HG03432 (cell line): Measurements from ENCODE around the gene DNAL4.

Experiments used
- ATAC-seq: cut with Tn5 transposase; IDR thresholded peaks from one replicate; pipeline ENCODE4 v1.9.1; 2021; ENCODE audit warnings: mild to moderate bottlenecking, moderate library complexity; ENCODE audit not compliant: unreplicated experiment

Gene DNAL4

DNA sequence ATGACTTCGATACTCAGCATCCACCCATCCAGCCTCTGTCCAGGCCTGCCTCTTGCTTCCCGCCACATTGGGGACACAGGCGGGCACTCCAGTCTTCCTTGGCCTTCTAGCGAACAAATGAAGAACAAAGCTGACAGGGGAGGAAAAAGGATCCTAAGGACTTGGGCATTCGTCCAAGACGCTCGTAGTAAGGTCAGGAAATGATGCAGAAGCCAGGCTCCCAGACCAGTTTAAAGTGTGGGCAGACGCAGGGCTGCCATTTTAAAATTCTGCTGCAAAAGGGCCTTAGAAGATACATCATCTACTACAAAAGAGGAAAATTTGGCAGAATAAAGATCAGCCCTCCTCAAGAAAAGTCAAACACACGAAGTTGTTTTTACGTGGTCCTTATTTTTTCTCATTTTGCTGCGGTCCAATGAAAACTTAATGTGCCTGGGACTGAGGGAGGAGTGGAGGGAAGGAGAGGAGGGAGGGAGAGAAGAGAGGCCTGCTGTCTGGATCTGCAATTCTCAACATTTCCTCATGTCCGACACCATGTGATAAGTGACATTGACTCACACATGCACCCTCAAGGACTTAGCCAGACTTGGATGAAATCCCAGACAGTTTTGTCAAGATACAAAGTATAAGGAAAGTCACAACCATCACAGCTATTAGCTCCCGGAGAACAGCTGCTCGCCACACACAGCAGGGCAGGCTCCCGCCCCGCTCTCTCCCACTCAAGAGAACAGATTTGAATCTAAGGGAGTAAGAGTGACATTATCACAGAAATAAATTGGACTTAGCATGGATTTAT, 5.7 kb downstream of the DNAL4 start:
- ATAC-seq = no peak

GRCh38 chr22:38786631-38787030, 7.3 kb downstream of the DNAL4 start:
- no peak for ATAC-seq

GRCh38 chr22:38784856-38785255, 9.1 kb downstream of the DNAL4 start:
- no peak for ATAC-seq

DNA sequence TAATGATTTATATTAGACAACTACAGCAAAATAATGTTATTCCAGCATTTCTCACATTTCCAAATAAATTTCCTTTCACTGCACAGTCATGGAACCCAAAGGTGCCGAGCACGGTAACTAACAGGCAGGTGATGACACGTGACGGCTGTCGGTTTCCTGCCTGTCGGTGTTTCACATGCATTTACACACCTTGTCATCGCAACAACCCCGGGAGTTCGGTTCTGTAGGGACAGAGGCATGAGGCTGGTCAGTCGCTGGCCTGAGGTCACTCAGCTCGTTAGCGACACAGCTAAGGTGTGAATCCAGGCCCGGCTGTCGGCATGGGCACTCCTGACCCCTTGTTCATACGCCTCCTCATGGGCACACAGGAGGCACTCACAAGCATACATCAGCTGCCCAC, 9.9 kb downstream of the DNAL4 start:
- ATAC-seq = no peak

GRCh38 chr22:38783095-38783615, 10.8 kb downstream of the DNAL4 start:
- no peak for ATAC-seq

DNA sequence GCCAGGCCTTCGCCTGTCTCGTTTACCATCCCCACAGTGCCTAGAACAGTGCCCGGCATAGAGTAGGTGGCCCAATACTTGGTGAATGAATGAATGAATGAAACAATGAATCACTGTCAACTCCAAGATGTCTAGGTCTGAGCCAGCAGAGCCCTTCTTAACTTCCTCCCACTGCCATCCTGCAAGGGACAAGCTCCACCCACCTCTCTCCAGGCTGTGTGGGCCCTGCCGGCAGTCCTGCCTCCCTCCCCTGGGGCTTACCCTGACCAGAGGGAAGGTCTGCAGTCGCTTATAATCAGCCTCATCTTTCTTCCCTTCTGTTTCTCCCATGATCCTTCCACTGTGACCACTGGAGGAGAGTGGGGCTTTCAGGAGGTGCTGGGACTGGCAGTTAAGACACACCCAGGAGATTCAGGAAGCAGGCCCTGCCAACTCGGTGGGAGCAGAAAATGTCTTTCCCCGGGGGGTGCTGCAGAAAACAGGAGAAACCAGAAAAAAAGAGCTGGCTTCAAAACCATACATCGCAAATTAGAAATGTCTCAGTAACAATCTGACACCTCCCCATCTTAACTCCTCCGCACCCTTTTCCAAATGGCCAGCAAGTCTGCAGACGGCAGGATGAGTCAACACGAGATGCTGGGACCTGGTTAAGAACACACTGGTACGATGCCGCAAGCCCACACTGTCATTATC, 11.4 kb downstream of the DNAL4 start:
- no peak for ATAC-seq

DNA sequence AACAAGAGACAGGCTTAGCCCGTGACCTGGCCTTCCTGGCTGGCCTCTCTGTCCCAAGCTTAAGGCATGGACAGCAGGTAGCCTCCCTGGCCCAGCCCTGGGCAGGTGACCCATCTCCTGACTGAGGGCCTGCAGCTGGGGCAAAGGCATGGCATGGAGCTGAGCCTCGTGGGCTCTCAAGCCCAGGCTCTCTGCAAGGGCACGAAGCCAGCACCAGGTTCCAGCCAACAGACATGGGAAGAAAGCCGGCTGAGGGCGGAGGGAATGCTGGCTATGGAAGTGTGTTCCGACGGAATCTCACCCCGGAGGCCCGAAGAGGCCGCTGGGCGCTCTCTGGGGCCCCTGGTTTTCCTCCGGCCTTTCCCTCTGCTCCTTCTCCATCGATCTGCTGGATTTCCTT, 12.9 kb downstream of the DNAL4 start:
- no peak for ATAC-seq

DNA sequence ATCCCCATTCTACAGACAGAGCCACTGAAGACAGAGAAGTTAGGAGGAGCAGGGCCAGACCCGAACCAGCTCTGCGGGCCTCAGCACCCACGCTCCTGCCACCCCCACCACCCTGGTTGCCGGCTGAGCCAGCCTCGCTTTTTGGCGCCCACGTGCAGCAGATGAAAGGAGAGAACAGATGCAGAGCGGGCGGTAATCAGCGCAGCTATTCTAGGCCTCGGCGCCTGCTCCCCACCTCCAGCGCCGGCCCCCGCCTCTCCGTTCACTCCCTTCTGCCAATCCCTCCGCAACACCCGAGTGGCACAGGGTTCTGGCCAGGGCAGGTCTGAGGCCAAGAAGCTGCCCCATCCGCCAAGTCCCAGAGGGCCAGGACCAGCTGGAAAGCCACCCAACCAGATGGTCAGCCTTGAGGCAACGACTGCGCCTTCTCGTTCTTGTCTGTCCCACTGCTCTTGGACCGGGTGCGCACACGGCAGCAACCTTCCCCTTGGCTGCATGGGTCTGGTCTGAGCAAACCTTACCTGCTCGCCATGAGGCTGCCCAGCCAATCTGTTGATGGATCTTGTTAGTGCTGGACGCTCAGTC, 16.8 kb downstream of the DNAL4 start:
- no peak for ATAC-seq

GRCh38 chr22:38776086-38776485, 17.9 kb downstream of the DNAL4 start:
- no peak for ATAC-seq

- ATAC-seq = no peak
Measured at GRCh38 chr22:38775656-38776055, 18.3 kb downstream of the DNAL4 start.

- ATAC-seq = no peak
Measured at GRCh38 chr22:38774496-38775166, 19.3 kb downstream of the DNAL4 start.

DNA sequence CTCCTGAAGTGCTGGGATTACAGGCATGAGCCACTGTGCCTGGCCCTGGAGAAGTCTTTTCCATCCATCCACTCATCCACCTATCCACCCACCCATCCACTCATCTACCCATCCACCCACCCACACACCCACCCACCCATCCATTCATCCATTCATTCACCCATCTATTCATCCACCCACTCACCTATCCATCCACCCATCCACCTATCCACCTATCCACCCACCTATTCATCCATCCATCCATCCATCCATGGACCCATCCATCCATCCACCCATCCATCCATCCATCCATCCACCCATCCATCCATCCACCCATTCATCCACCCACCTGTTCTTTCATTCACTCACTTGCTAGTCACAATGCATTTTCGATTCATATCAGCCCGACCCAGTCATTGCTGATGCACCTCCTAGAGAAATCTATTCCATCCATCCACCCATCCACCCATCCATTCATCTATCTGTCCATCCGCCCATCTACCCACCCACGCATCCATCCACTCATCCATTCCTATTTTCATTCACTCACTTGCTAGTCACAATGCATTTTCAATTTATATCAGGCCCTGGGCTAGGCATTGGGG, 20.5 kb downstream of the DNAL4 start:
- no peak for ATAC-seq

GRCh38 chr22:38772623-38772873, 21.4 kb downstream of the DNAL4 start:
- no peak for ATAC-seq

- no peak for ATAC-seq
Measured at GRCh38 chr22:38770257-38770949, 23.5 kb downstream of the DNAL4 start.

DNA sequence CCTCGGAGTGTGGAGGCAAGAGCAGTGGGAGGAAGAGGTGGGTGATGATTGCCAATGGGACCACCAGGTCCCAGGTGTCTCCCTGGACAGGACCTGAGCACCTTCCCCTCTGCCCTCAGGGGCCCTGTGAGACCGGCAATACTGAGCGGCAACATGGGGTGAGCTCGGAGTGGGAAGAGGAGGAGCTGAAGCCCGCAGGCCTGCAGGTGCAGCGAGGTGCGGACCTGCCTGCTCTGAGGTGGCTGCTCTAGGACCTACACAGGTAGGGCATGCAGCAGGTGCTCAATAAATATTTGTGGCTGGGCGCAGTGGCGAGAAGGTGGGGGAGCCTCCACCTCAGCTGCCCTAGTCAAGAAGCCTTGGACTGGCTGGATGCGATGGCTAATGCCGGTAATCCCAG, 25.9 kb downstream of the DNAL4 start:
- no peak for ATAC-seq

DNA sequence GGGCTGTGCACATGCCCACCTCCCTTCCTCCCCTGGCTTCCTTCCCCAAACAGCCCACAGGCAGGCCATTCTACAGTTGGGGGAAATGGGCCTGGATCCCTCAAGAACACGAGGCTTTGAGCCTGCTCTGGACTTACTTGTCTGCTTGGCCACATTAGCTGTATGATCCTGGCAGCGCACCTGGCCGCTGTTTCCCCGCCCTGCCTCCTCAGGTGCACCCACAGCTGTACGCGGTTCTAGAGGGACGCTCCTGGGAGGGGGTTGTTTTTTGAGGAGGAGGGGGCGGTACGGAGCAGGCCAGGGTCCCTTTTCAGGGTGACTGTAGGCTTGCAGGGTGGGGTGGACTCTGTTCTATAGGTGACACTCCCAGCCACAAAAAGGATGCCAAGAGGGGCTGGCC, 26.6 kb downstream of the DNAL4 start:
- ATAC-seq = no peak

DNA sequence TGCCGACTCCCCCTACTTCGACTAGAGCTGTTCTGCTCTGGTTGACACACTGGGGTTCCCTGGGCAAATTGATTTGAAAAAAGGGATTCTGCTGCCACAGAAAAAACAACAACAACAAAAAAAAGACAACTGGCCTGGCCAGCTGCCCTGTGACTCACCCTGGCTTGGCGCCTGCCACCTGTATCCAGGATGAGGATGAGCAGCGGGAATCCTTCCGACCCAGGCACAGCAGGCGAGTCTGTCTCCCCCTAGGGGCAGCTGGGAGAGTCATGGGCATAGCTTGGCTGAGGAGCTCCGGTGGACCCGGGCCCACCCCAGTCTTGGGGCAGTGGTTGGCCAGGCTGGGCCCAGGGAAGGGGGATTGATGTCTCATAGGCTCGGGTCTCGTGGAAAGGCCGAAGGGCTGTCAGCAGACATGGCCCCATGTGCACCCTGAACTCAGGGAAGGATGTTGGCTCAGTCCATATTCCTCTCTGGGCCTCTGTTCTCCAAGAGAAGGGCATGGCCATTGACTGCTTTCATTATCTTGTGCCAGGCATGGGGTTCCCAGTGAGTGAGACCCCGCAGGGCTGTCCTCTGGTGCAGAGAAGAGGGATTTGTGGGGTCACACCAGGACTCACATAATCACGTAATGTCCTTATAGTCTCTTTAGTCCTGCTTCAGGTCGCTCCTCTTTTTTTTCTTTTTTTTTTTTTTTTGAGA, 27.7 kb downstream of the DNAL4 start:
- ATAC-seq = no peak

GRCh38 chr22:38762551-38762983, 31.4 kb downstream of the DNAL4 start:
- no peak for ATAC-seq

DNA sequence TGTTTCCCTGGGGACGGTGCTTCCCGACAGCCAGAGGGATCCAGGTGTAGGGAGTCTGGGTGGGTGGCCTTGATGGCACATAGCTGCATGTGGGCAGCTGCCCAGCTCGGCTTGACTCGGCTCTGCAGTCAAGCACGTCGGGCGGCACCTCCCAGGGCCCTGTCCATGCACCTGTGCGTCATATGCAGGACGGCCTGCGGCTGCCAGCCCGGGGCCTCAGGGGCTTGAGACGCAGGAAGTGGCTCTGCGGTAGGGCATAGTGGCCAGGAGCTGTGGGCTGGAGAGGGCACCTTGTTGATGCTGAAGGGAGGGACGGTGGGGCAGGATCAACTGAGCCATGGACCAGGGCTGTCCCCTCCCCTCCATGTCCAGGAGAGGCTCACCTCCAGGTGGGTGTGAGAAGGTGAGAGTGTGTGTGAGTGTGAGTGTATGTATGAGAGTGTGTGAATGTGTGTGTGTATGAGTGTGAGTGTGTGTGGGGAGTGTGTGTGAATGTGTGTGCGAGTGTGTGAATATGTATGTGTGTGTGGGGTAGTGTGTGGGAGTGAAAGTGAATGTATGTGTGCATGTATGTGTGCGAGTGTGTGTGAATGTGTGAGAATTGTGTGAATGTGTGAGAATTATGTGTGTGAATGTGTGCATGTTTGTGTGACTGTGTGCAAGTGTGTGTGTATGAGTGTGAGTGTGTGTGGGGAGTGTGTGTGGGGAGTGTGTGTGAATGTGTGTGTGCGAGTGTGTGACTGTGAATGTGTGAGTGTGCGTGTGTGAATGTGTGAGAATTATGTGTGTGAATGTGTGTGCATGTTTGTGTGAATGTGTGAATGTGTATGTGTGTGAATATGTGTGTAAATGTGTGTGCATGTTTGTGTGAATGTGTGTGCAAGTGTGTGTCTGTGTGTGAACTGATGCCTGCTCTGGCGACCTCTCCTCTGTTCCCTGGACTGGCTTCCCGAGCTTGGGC, 32.5 kb downstream of the DNAL4 start:
- ATAC-seq = no peak
